Ishikawa (cell line): ENCODE results near the gene E2F1.
A peak's percentile ranks its signal among the peaks of the same experiment; 100 is the strongest.

Source experiments
- CEBPB ChIP-seq: IDR thresholded peaks from 2 replicates; pipeline ENCODE4 v1.6.1; 2012
- EGR1 ChIP-seq: IDR thresholded peaks from 2 replicates; pipeline ENCODE4 v1.6.1; 2012
- EP300 ChIP-seq: IDR thresholded peaks from 2 replicates; pipeline ENCODE4 v1.6.1; 2012; ENCODE audit warnings: borderline replicate concordance
- FOXM1 ChIP-seq: IDR thresholded peaks from 2 replicates; pipeline ENCODE4 v1.6.1; 2012; ENCODE audit warnings: low read depth, borderline replicate concordance
- MAX ChIP-seq: IDR thresholded peaks from 2 replicates; pipeline ENCODE4 v1.6.1; 2012
- NFIC ChIP-seq: IDR thresholded peaks from 2 replicates; pipeline ENCODE4 v1.6.1; 2012
- RAD21 ChIP-seq: IDR thresholded peaks from 2 replicates; pipeline ENCODE4 v1.6.1; 2012; ENCODE audit warnings: low read depth
- REST ChIP-seq: IDR thresholded peaks from 2 replicates; pipeline ENCODE4 v1.6.1; 2012; ENCODE audit warnings: low read depth, mild to moderate bottlenecking
- TAF1 ChIP-seq: IDR thresholded peaks from 2 replicates; pipeline ENCODE4 v1.6.1; 2012; ENCODE audit warnings: low read depth, mild to moderate bottlenecking
- TCF12 ChIP-seq: IDR thresholded peaks from 2 replicates; pipeline ENCODE4 v1.6.1; 2012; ENCODE audit warnings: low read depth
- YY1 ChIP-seq: IDR thresholded peaks from 2 replicates; pipeline ENCODE4 v1.6.1; 2012; ENCODE audit warnings: low read depth

- peak; percentile 86 for TF ChIP-seq CEBPB
- no peak for TF ChIP-seq YY1
- TF ChIP-seq EGR1: no peak
- no peak for TF ChIP-seq MAX
- peak; percentile 55 for TF ChIP-seq NFIC
- TF ChIP-seq RAD21: no peak
- no peak; the same call in 1 of the 2 replicates for TF ChIP-seq EP300
- no peak for TF ChIP-seq REST
- TF ChIP-seq FOXM1: 0 out of 2 replicates have a peak, but pooled peaks have one; percentile 40
- peak; percentile 58; the same call in 1 of the 2 replicates for TF ChIP-seq TCF12
- no peak for TF ChIP-seq TAF1
These were observed 38.4 kb upstream of the E2F1 start for GRCh38 chr20:33724439-33725094.
